HL-60/S4 treated with retinoic acid at 250 ng/mL for 4 days and 3 days (cell line): ENCODE data around the gene BRINP1.

ENCODE experiments used
- in situ Hi-C: fragments of 300-500 bp; cut with MboI; formaldehyde crosslinking; loops from 2 replicates; pipeline ENCODE4 v1.7.0; 2022; ENCODE audit warnings: low sequenced_read_pairs

Gene BRINP1

GRCh38 chr9:119283078-119283794 is 86.0 kb downstream of the BRINP1 start:
- in situ Hi-C loops: no loop called here

GRCh38 chr9:119282476-119283077 is 86.7 kb downstream of the BRINP1 start:
- in situ Hi-C loops: no loop called here

GRCh38 chr9:119280740-119281485 is 88.3 kb downstream of the BRINP1 start:
- in situ Hi-C loops: no loop called here

- in situ Hi-C loops: no loop called here
Observed at GRCh38 chr9:119278171-119278570, 91.1 kb downstream of the BRINP1 start.

- in situ Hi-C loops: no loop called here
Observed at GRCh38 chr9:119273984-119274665, 95.1 kb downstream of the BRINP1 start.

GRCh38 chr9:119273325-119273904 is 95.8 kb downstream of the BRINP1 start:
- in situ Hi-C loops: no loop called here

GRCh38 chr9:119272500-119273211 is 96.6 kb downstream of the BRINP1 start:
- in situ Hi-C loops: no loop called here

GRCh38 chr9:119268985-119269384 is 100.2 kb downstream of the BRINP1 start:
- in situ Hi-C loops: no loop called here

- in situ Hi-C loops: no loop called here
Observed at GRCh38 chr9:119264165-119264564, 105.1 kb downstream of the BRINP1 start.

GRCh38 chr9:119257592-119257991 is 111.6 kb downstream of the BRINP1 start:
- in situ Hi-C loops: no loop called here

GRCh38 chr9:119255116-119255515 is 114.1 kb downstream of the BRINP1 start:
- in situ Hi-C loops: no loop called here

GRCh38 chr9:119252671-119253299 is 116.5 kb downstream of the BRINP1 start:
- in situ Hi-C loops: no loop called here

- in situ Hi-C loops: no loop called here
Observed at GRCh38 chr9:119251936-119252335, 117.3 kb downstream of the BRINP1 start.

GRCh38 chr9:119250730-119251129 is 118.5 kb downstream of the BRINP1 start:
- in situ Hi-C loops: no loop called here

GRCh38 chr9:119240546-119240945 is 128.7 kb downstream of the BRINP1 start:
- in situ Hi-C loops: no loop called here

GRCh38 chr9:119234636-119235035 is 134.6 kb downstream of the BRINP1 start:
- in situ Hi-C loops: no loop called here

GRCh38 chr9:119227422-119227821 is 141.8 kb downstream of the BRINP1 start:
- in situ Hi-C loops: no loop called here

GRCh38 chr9:119224431-119224830 is 144.8 kb downstream of the BRINP1 start:
- in situ Hi-C loops: no loop called here

GRCh38 chr9:119221276-119221675 is 148.0 kb downstream of the BRINP1 start:
- in situ Hi-C loops: no loop called here

- in situ Hi-C loops: no loop called here
Observed at GRCh38 chr9:119218293-119218692, 150.9 kb downstream of the BRINP1 start.
